Measurements from ENCODE around the gene PCDHA1. TPM values are rescaled to one million over a fixed set of nuclear protein-coding genes. Genes with fewer than 3 reads are reported as not detected.

PCDHA1 gene
- total RNA-seq, 1 donor from 2014 or later: not detected

DNA sequence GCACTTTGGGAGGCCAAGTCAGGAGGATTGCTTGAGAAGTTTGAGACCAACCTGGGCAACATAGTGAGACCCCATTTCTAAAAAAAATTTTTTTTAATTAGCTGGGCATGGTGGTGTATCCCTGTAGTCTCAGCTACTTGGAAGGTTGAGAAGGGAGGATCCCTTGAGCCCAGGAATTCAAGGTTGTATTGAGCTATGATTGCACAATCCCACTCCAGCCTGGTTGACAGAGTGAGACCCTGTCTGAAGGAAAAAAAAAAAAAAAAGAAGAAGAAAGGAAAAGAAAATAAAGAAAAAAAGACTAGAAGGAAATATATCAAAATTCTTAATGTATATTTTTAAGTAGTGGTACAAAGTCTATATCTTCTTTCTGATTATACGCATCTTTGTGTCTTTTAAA is 236.4 kb downstream of the PCDHA1 start:
- Mint-ChIP-seq H3K36me3 (ENCODE audit: insufficient read depth) (no peaks in the 10 kb centered on the region), H3K27me3 (no peaks in the 10 kb centered on the region), H3K4me1 (ENCODE audit: low read depth) (no peaks in the 10 kb centered on the region), H3K27ac (no peak overlapping the region), H3K9me3 (ENCODE audit: low read depth) (no peaks in the 10 kb centered on the region), H3K4me3 (ENCODE audit: low read depth) (no peak overlapping the region)
- no peak for TF ChIP-seq CTCF (IDR thresholded peaks at IDR 0.05; ENCODE audit: unreplicated experiment)
- no peak for DNase-seq (ENCODE audit: low spot score, unreplicated experiment)

- Mint-ChIP-seq H3K27me3 (peaks cover 2% of the 10 kb centered on the region), H3K9me3 (ENCODE audit: low read depth) (no peaks in the 10 kb centered on the region), H3K4me3 (ENCODE audit: low read depth) (no peak overlapping the region), H3K36me3 (ENCODE audit: insufficient read depth) (no peaks in the 10 kb centered on the region), H3K4me1 (ENCODE audit: low read depth) (no peaks in the 10 kb centered on the region), H3K27ac (no peak overlapping the region)
- no peak for TF ChIP-seq CTCF (IDR thresholded peaks at IDR 0.05; ENCODE audit: unreplicated experiment)
- DNase-seq (ENCODE audit: low spot score, unreplicated experiment): no peak
These were observed 245.1 kb downstream of the PCDHA1 start for GRCh38 chr5:141031006-141031405.

DNA sequence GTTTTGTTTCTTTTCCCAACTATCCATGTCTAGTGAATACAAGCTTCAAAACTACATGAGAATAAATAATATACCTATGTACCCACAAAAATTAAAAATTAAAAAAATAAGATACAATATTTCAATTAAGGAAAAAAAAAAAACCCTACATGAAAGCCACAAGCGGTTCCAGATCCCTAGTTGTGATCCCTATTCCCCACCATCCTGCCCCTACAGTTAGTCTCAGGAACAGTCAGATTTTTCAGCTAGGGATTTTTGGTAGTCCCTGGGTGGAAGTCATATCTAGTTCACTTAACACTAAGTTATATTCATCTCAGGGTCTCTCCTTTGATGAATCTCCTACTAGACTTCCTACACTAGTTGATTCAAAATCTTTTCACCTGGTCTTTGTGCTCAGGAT is 246.7 kb downstream of the PCDHA1 start:
- DNase-seq (ENCODE audit: low spot score, unreplicated experiment): no peak
- no peaks in the 10 kb centered on the region for H3K9me3 Mint-ChIP-seq (ENCODE audit: low read depth)
- no peaks in the 10 kb centered on the region for H3K36me3 Mint-ChIP-seq (ENCODE audit: insufficient read depth)
- no peaks in the 10 kb centered on the region for H3K4me1 Mint-ChIP-seq (ENCODE audit: low read depth)
- H3K27me3 Mint-ChIP-seq: peaks cover 2% of the 10 kb centered on the region
- peak; percentile 26 for TF ChIP-seq CTCF (IDR thresholded peaks at IDR 0.05; ENCODE audit: unreplicated experiment)
- H3K4me3 Mint-ChIP-seq (ENCODE audit: low read depth): no peak overlapping the region
- H3K27ac Mint-ChIP-seq: no peak overlapping the region

- Mint-ChIP-seq H3K4me3 (ENCODE audit: low read depth) (no peak overlapping the region), H3K27ac (no peak overlapping the region), H3K36me3 (ENCODE audit: insufficient read depth) (no peaks in the 10 kb centered on the region), H3K27me3 (peaks cover 10% of the 10 kb centered on the region), H3K9me3 (ENCODE audit: low read depth) (no peaks in the 10 kb centered on the region), H3K4me1 (ENCODE audit: low read depth) (no peaks in the 10 kb centered on the region)
- no peak for DNase-seq (ENCODE audit: low spot score, unreplicated experiment)
- no peak for TF ChIP-seq CTCF (IDR thresholded peaks at IDR 0.05; ENCODE audit: unreplicated experiment)
These were observed 253.1 kb downstream of the PCDHA1 start for GRCh38 chr5:141039061-141039460.

- no peak overlapping the region for H3K4me3 Mint-ChIP-seq (ENCODE audit: low read depth)
- no peaks in the 10 kb centered on the region for H3K36me3 Mint-ChIP-seq (ENCODE audit: insufficient read depth)
- H3K27ac Mint-ChIP-seq: no peak overlapping the region
- DNase-seq (ENCODE audit: low spot score, unreplicated experiment): no peak
- H3K9me3 Mint-ChIP-seq (ENCODE audit: low read depth): no peaks in the 10 kb centered on the region
- TF ChIP-seq CTCF (IDR thresholded peaks at IDR 0.05; ENCODE audit: unreplicated experiment): no peak
- H3K27me3 Mint-ChIP-seq: peaks cover 14% of the 10 kb centered on the region
- no peaks in the 10 kb centered on the region for H3K4me1 Mint-ChIP-seq (ENCODE audit: low read depth)
These were observed 253.6 kb downstream of the PCDHA1 start for GRCh38 chr5:141039517-141039916.
